Mesenchymal stem cell (in vitro differentiated cells and primary cell): ENCODE data around the gene NOTCH1.

Experiments
- DNase-seq: peaks from one replicate; pipeline ENCODE4 v3.0.0-alpha.2; 2013
- H2AFZ ChIP-seq: one replicate; pipeline ENCODE4 v1.6.1; 2013; ENCODE audit warnings: low read depth, mild to moderate bottlenecking, control low read depth, inconsistent platforms, low read length, moderate library complexity
- H2AK5ac ChIP-seq: 2 replicates; pipeline ENCODE4 v1.6.1; 2013; ENCODE audit warnings: low read length, moderate library complexity, mild to moderate bottlenecking, inconsistent platforms; ENCODE audit not compliant: severe bottlenecking
- H2BK120ac ChIP-seq: one replicate; pipeline ENCODE4 v1.6.1; 2013; ENCODE audit warnings: low read depth, mild to moderate bottlenecking, inconsistent platforms, low read length, moderate library complexity
- H2BK12ac ChIP-seq, 2 experiments: one replicate each; pipeline ENCODE4 v1.6.1; 2013; ENCODE audit warnings: inconsistent platforms in 2 of 2, low read length in 2 of 2, mild to moderate bottlenecking in 2 of 2, moderate library complexity in 2 of 2, control low read depth in 1 of 2
- H2BK15ac ChIP-seq: one replicate; pipeline ENCODE4 v1.6.1; 2013; ENCODE audit warnings: mild to moderate bottlenecking, low read depth, inconsistent platforms; ENCODE audit not compliant: poor library complexity, severe bottlenecking
- H2BK5ac ChIP-seq: 2 replicates; pipeline ENCODE4 v1.6.1; 2013; ENCODE audit warnings: low read depth, mild to moderate bottlenecking, low read length, control low read depth, inconsistent platforms; ENCODE audit not compliant: poor library complexity, severe bottlenecking
- H3K14ac ChIP-seq, 2 experiments: one replicate each; pipeline ENCODE4 v1.6.1; 2013; ENCODE audit warnings: inconsistent platforms in 2 of 2, low read length in 2 of 2, control low read depth in 1 of 2, mild to moderate bottlenecking in 1 of 2, moderate library complexity in 1 of 2
- H3K18ac ChIP-seq, 2 experiments: one replicate each; pipeline ENCODE4 v1.6.1; 2013; ENCODE audit warnings: inconsistent platforms in 2 of 2, low read length in 2 of 2, control low read depth in 1 of 2, low read depth in 1 of 2, mild to moderate bottlenecking in 1 of 2
- H3K23ac ChIP-seq, 2 experiments: one replicate each; pipeline ENCODE4 v1.6.1; 2013; ENCODE audit warnings: inconsistent platforms in 2 of 2, low read length in 2 of 2, mild to moderate bottlenecking in 2 of 2, moderate library complexity in 2 of 2, control low read depth in 1 of 2
- H3K27ac ChIP-seq: 2 replicates; pipeline ENCODE4 v1.5.1; 2013; ENCODE audit warnings: mild to moderate bottlenecking, moderate library complexity, low read length, control low read depth, inconsistent platforms; ENCODE audit not compliant: poor library complexity, severe bottlenecking
- H3K27me3 ChIP-seq, 2 experiments: 2 replicates each; pipeline versions ENCODE4 v1.6.1 to v1.7.0; 2013; ENCODE audit warnings: low read length in 2 of 2, mild to moderate bottlenecking in 2 of 2, moderate library complexity in 2 of 2, control low read depth in 1 of 2, inconsistent platforms in 1 of 2; ENCODE audit not compliant: control insufficient read depth in 1 of 2, insufficient read depth in 1 of 2
- H3K36me3 ChIP-seq, 2 experiments: 2 replicates each; pipeline versions ENCODE4 v1.6.1 to v1.7.0; 2013; ENCODE audit warnings: low read length in 2 of 2, control low read depth in 1 of 2, inconsistent platforms in 1 of 2, low read depth in 1 of 2, mild to moderate bottlenecking in 1 of 2; ENCODE audit not compliant: insufficient read depth in 2 of 2, control insufficient read depth in 1 of 2
- H3K4ac ChIP-seq, 2 experiments: one replicate each; pipeline ENCODE4 v1.6.1; 2013; ENCODE audit warnings: inconsistent platforms in 2 of 2, low read length in 2 of 2, mild to moderate bottlenecking in 2 of 2, moderate library complexity in 2 of 2, control low read depth in 1 of 2, low read depth in 1 of 2
- H3K4me1 ChIP-seq: 2 replicates; pipeline ENCODE4 v1.6.1; 2013; ENCODE audit warnings: low read depth, low read length, control low read depth; ENCODE audit not compliant: control insufficient read depth, insufficient read depth
- H3K4me2 ChIP-seq: 2 replicates; pipeline ENCODE4 v1.6.1; 2013; ENCODE audit warnings: low read length, mild to moderate bottlenecking, inconsistent platforms; ENCODE audit not compliant: poor library complexity, severe bottlenecking
- H3K4me3 ChIP-seq, 2 experiments: 2 replicates each; pipeline versions ENCODE4 v1.5.1 to v1.7.0; 2013; ENCODE audit warnings: low read length in 2 of 2, mild to moderate bottlenecking in 2 of 2, control low read depth in 1 of 2, low read depth in 1 of 2; ENCODE audit not compliant: insufficient read depth in 1 of 2
- H3K79me1 ChIP-seq: replicated peaks from 2 replicates; pipeline ENCODE4 v1.6.1; 2013; ENCODE audit warnings: mild to moderate bottlenecking, control low read depth, low read length, inconsistent platforms; ENCODE audit not compliant: poor library complexity, severe bottlenecking
- H3K9ac ChIP-seq: 2 replicates; pipeline ENCODE4 v1.7.0; 2013; ENCODE audit warnings: mild to moderate bottlenecking, low read length, moderate library complexity
- H3K9me3 ChIP-seq: 2 replicates; pipeline ENCODE4 v1.7.0; 2013; ENCODE audit warnings: mild to moderate bottlenecking, low read length; ENCODE audit not compliant: control insufficient read depth
- H4K8ac ChIP-seq: one replicate; pipeline ENCODE4 v1.6.1; 2013; ENCODE audit warnings: inconsistent platforms, mild to moderate bottlenecking, low read length, moderate library complexity
- H4K91ac ChIP-seq: one replicate; pipeline ENCODE4 v1.6.1; 2013; ENCODE audit warnings: mild to moderate bottlenecking, low read length, inconsistent platforms
- WGBS: methylation state at CpG from one replicate; pipeline ENCODE4 v1.1.7; 2013; ENCODE audit warnings: mixed read lengths; 5-methylcytosine and 5-hydroxymethylcytosine counted together

NOTCH1 gene

GRCh38 chr9:136529516-136530460 is 16.1 kb downstream of the NOTCH1 start:
- H2BK120ac ChIP-seq = no peak overlapping the region
- H3K4me2 ChIP-seq = no peak overlapping the region
- H4K8ac ChIP-seq = no peak overlapping the region
- H3K27ac ChIP-seq = no peak overlapping the region
- H3K79me1 ChIP-seq = peaks cover 66% of the 10 kb centered on the region
- no peak overlapping the region for H3K4me3 ChIP-seq
- H3K23ac ChIP-seq = no peak overlapping the region
- peaks cover 0 to 69% of the 10 kb centered on the region in 2 experiments for H3K36me3 ChIP-seq
- no peak overlapping the region for H2AK5ac ChIP-seq
- no peak overlapping the region for H3K4ac ChIP-seq
- peaks cover 73% of the 10 kb centered on the region for H3K4me1 ChIP-seq
- H4K91ac ChIP-seq = no peak overlapping the region
- no peak overlapping the region for H3K14ac ChIP-seq
- no peak for DNase-seq
- peak overlapping the region; percentile 37 for H2BK15ac ChIP-seq
- H3K9me3 ChIP-seq = no peaks in the 10 kb centered on the region
- H2BK12ac ChIP-seq = no peak overlapping the region
- H3K9ac ChIP-seq = no peak overlapping the region
- H3K27me3 ChIP-seq = no peaks in the 10 kb centered on the region
- WGBS = 76% methylated on average over 38 of the region's 40 CpGs
- no peak overlapping the region for H2AFZ ChIP-seq
- H2BK5ac ChIP-seq = no peak overlapping the region
- H3K18ac ChIP-seq = no peak overlapping the region

- H2BK120ac ChIP-seq = no peak overlapping the region
- H3K4me1 ChIP-seq = peaks cover 72% of the 10 kb centered on the region
- no peak overlapping the region for H2AFZ ChIP-seq
- H3K27me3 ChIP-seq = no peaks in the 10 kb centered on the region
- H2BK15ac ChIP-seq = no peak overlapping the region
- H3K9me3 ChIP-seq = no peaks in the 10 kb centered on the region
- H2AK5ac ChIP-seq = no peak overlapping the region
- no peak for DNase-seq
- no peak overlapping the region for H4K8ac ChIP-seq
- H2BK12ac ChIP-seq = peak overlapping the region in 1 of 2 experiments; percentile 55
- no peak overlapping the region for H3K4me3 ChIP-seq
- H2BK5ac ChIP-seq = no peak overlapping the region
- peak overlapping the region in 1 of 2 experiments; percentile 16 for H3K18ac ChIP-seq
- peak overlapping the region in 1 of 2 experiments; percentile 42 for H3K4ac ChIP-seq
- WGBS = 95% methylated on average over 11 of the region's 12 CpGs
- no peak overlapping the region for H3K23ac ChIP-seq
- no peak overlapping the region for H3K4me2 ChIP-seq
- no peak overlapping the region for H3K27ac ChIP-seq
- no peak overlapping the region for H3K9ac ChIP-seq
- peaks cover 0 to 66% of the 10 kb centered on the region in 2 experiments for H3K36me3 ChIP-seq
- peak overlapping the region in 1 of 2 experiments; percentile 2 for H3K14ac ChIP-seq
- H4K91ac ChIP-seq = peak overlapping the region; percentile 9
- H3K79me1 ChIP-seq = peaks cover 64% of the 10 kb centered on the region
These were observed 17.0 kb downstream of the NOTCH1 start for GRCh38 chr9:136528716-136529341.

GRCh38 chr9:136527721-136528710 is 17.8 kb downstream of the NOTCH1 start:
- WGBS = 85% methylated on average over 30 of the region's 34 CpGs
- Histone ChIP-seq H2BK120ac (no peak overlapping the region), H3K79me1 (peaks cover 63% of the 10 kb centered on the region), H2BK12ac (peak overlapping the region in 1 of 2 experiments; percentile 45), H3K27ac (no peak overlapping the region), H2AK5ac (no peak overlapping the region), H3K18ac (peak overlapping the region; percentile 16 to 19), H3K9ac (no peak overlapping the region), H3K4me3 (no peak overlapping the region), H3K9me3 (no peaks in the 10 kb centered on the region), H3K27me3 (no peaks in the 10 kb centered on the region), H3K36me3 (peaks cover 0 to 66% of the 10 kb centered on the region in 2 experiments), H3K23ac (no peak overlapping the region), H2BK15ac (no peak overlapping the region), H3K4me2 (peak overlapping the region; percentile 29), H2AFZ (no peak overlapping the region), H4K91ac (peak overlapping the region; percentile 56), H3K4me1 (peaks cover 65% of the 10 kb centered on the region), H3K14ac (no peak overlapping the region), H3K4ac (no peak overlapping the region), H4K8ac (no peak overlapping the region), H2BK5ac (no peak overlapping the region)
- DNase-seq = peak; percentile 35
